Cortex of kidney (tissue), 1 donor: ENCODE results near the gene HIGD1B.

Experiments used
- DNase-seq: peaks from one replicate; lab custom pipeline; 2025; lab: John Stamatoyannopoulos, UW

The HIGD1B gene

DNA sequence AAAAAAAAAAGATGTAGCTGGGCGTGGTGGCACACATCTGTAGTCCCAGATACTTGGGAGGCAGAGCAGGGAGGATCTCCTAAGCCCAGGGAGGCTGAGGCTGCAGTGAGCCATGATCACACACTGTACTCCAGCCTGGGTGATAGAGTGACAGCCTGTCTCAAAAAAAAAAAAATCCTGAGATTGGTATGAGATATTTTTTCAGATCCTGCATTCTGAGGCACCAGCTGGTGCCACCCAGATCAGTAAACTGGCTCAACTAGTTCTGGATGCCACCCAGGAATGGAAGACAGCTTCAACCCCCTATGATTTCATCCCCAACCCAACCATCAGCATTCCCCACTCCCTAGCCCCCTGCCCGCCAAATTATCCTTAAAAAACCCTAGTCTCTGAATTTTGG, 10.5 kb upstream of the HIGD1B start:
- no peak for DNase-seq

DNA sequence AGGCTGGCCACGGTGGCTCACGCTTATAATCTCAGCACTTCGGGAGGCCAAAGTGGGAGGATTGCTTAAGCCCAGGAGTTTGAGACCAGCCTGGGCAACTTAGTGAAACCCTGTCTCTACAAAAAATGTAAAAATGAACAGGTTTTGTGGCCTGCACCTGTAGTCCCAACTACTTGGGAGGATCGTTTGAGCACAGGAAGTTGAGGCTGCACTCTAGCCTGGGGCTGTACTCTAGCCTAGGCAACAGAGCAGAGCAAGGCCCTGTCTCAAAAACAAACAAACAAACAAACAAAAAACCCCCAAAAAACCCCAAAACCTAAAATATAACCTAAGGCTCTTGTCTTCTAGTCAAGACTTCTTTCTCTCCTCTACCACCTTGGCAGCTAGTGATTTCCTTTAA, 7.4 kb upstream of the HIGD1B start:
- no peak for DNase-seq

DNA sequence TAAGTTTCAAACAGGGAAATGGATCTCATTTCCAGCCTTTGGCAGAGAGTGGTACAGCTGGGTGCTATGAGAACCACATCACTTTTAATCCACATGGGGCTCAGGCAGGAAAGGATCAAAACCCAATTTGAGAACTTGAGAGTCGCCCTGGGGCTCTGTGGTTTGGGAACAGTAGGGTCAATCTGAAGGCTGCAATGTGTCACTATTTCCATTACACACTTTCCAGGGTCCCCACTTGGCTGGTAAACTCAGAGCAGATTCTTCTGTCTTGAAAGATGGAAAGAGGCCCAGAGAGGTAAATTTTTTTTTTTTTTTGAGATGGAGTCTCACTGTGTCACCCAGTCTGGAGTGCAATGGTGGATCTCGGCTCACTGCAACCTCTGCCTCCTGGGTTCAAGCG, 6.7 kb upstream of the HIGD1B start:
- DNase-seq = no peak

GRCh38 chr17:44842748-44843147, 4.9 kb upstream of the HIGD1B start:
- DNase-seq = no peak

DNA sequence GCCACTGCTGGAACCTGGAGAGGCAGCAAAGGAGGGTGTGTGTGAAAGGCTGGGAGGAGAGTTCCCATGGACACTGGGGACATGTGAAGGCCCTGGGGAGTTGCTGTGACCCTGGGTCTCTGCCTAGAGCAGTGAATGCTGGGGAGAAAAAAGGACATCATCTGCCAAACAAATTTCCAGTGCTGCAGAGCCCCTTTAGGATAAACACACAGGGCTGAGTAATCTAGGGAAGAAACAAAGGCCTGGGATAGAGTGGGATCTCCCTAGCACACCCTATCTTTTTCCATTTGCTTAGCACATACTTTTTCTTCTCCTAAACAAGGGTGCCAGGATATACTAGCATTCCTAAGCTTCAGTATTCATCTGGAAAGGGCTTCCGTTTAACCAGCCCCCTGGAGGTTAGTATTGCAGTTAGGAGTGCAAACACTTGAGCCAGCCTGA, 3.3 kb upstream of the HIGD1B start:
- no peak for DNase-seq

- no peak for DNase-seq
Observed at GRCh38 chr17:44846206-44846605, 1.5 kb upstream of the HIGD1B start.

DNA sequence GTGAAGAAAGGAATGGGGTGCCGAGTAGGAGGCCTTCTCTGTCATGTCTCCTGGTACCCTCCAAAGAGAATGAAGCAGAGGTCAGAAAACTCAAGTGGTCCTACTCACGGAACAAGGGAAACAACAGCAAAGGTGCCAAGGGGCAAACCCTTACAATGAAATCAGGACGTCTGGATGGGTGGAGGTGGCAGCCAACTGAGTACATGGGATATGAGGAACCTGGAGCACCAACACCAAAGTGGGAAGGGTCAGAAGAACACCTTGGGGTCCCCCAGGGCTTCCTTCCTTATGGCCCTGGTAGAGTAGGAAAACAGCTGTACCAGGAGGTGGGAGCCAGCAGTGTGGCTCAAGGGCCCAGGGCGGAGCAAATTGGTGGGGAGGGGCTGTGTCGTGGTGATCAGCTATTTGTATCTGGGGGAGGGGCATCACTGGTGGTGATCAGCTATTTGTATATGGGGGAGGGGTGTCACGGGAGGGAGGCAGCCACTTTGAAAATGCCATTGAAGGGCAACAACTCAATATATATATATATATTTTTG, 643 bp downstream of the HIGD1B start:
- no peak for DNase-seq

DNA sequence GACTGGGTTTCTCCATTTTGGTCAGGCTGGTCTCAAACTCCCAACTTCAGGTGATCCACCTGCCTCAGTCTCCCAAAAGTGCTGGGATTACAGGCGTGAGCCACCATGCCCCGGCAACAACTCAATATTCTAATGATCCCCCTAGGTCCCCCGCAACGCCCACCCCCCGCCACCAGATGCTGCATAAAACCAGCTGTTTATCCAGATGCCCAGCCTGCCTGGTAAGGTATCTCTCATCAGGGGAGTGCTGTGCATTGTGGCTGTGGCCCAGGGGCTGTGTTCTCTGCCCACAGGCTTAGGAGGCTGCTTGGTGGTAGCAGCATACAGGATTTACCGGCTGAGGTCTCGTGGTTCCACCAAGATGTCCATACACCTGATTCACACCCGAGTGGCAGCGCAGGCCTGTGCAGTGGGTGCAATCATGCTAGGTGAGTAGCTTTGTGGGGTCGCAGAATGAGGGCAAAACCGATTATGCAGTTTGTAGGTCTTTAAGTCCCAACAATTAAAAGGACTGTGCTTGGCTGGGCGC, 1.3 kb downstream of the HIGD1B start:
- no peak for DNase-seq

- DNase-seq = no peak
Observed at GRCh38 chr17:44850025-44850424, 2.3 kb downstream of the HIGD1B start.

- no peak for DNase-seq
Observed at GRCh38 chr17:44850612-44851011, 2.9 kb downstream of the HIGD1B start.

DNA sequence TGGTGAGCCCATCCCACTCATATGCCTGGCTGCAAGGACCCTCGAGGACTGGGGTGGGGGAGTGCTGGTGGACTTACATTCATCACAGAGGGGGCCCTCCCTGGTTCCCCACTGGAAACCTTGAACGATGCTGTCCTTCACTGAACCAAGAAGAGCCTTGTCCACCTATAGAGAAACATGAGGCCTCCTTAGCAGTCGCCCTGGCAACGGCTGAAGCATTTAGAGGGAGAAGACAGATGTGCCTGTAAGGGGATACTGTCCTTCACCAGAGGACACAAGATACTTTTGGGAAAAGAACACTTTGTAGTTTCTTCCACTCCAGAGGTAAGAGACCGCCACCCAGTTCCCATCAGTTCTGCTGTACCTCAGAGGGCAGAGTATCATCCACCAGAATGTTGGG, 6.5 kb downstream of the HIGD1B start:
- DNase-seq = no peak

GRCh38 chr17:44859701-44860100, 12.0 kb downstream of the HIGD1B start:
- DNase-seq = no peak

DNA sequence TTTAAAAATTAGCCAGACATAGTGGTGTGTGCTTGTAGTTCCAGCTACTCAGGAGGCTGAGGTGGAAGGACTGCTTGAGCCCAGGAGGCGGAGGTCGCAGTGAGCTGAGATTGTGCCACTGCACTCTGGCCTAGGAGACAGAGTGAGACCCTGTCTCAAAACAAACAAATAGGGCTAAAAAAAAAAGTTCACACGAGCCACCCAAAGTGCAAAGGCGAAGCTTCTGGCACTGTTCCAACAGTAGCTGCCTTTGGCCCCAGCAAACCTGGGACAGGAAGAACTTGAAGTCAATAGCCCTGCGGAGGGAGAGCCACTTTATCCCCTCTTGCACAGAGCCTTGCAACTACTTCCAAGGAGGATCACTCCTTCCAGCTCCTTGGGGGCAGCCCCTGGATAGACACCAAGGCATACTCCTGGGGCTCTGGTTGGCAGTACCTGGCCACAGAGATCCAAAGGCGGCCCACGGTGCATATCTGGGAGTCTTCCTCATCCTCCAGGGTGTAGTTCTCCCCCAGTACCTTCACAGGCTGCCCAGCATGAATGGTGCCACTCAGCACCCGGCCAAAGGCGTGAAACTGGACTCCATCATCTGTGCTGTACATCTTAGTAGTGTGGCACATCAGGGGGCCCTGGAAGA, 14.7 kb downstream of the HIGD1B start:
- DNase-seq = no peak

GRCh38 chr17:44863061-44863918, 15.6 kb downstream of the HIGD1B start:
- DNase-seq = no peak

GRCh38 chr17:44864831-44865230, 17.1 kb downstream of the HIGD1B start:
- DNase-seq = no peak

DNA sequence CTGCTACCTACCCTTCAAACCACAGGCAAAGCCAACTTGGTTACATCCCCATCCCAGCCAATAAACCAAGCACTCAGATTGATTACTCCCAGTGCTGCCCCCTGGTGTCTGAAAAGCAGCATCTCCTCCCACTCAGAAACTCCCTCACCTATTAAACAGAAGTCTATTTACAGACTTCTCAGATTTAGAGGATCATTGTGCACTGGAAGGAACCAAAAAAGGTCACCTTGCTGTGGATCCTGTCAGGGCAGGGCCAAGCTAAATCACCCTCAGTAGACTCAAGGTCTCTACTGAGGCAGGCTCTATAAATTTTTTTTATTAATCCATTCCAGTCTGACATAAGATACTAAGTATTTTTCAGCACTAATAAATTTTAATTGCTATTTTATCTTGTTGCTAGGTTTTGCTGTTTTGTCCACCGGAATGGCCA, 17.6 kb downstream of the HIGD1B start:
- DNase-seq = no peak

DNA sequence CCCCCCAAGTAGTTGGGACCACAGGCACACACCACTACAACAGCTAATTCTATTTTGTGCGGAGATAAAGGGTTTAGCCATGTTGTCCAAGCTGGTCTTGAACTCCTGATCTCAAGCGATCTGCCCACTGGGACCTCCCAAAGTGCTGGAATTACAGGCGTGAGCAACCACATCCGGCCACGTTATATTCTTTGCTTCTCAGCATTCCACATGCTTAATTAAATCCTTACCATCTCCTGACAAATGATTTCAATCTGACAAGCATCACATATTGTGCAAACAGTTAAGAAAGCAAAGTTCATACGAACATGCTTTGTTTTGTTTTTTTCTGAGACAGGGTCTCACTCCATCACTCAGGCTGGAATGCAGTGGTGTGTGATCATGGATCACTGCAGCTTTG, 18.2 kb downstream of the HIGD1B start:
- DNase-seq = no peak

DNA sequence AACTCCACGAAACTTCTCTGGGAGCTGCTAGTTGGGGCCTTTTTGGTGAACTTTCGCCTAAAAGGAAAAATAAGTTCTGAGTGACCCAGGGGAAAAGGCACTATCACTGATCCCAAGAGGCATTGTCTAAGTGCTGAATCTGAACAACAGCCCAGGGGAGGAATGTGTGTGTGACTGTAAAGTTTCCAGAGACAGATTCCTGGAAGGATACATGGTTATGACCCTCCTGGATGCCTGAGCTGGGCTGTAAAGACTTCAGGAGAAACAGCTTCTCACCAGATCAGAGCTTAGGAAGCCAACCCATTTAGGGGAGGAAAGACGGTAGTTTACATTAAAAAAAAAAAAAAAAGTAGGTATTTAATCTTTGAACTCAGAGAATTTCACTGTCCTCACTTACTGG, 20.2 kb downstream of the HIGD1B start:
- no peak for DNase-seq

DNA sequence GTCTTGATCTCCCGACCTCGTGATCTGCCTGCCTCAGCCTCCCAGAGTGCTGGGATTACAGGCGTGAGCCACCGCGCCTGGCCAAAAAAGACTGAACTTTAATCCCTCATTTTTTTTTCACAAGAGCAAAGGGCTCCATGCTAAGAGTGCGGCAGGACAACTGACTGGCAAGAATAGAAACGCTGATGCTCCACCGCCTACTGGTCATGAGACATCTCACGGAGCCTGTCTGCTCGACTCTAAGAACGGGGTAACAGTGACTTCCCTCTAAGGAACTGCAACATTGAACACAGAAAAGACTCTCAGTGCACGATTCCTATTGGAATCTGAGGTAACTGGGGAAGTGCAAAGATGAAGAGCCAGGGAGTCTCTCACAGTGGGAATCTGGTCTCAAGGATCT, 23.9 kb downstream of the HIGD1B start:
- no peak for DNase-seq

DNA sequence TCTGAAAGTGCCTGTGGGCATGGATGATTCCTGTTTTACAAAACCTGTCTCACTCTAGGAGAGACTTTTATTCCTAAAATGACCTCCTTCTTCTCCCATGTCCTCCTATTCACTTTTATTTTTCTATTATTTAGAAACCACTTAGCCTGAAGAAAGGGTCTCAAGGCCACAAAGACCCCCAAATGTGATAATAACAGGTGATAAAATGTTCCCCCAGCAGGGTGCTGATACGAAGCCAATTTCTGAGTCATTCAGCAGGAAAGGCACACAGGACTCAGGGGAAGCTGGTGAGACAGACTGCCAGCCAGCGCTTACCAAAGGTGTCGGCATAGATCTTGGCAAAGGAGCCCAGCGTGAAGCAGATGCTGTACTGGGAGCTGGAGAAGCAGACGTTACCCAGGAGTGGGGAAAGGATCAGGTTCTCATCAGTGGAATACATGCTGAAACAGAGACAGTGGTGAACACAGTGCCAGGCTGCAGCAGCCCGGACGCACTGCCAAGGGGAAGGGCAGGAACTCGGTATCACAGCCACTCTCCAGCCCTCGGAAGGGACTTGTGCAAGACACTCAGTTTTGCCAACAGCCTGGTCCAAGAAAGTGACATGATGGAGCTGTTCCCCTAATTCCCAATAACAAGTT, 24.6 kb downstream of the HIGD1B start:
- DNase-seq = no peak

DNA sequence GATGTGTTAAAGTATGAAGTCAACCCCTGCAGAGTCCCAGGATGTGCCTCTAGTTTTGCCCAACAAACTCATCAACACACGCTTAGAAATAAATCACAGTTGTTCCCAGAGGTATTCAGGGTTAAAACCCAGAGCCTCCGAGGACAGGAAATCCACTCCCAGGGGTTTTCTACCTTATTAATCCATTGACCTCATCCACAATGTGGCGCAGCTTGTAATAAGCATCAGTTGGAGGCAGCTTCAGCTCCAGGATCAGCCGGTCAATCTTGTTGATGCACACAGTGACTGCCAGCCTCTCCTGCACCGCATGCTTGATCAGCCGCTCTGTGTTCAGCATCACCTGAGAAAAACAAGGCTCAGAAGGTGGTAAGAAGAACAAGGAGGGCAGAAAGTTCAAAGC, 28.1 kb downstream of the HIGD1B start:
- no peak for DNase-seq

GRCh38 chr17:44877121-44877520, 29.4 kb downstream of the HIGD1B start:
- no peak for DNase-seq
